H1 (cell line): ENCODE results near the gene NHLH2.

Experiments used
- CTCF ChIP-seq, 3 experiments: IDR thresholded peaks; 1 replicate in 2 of 3; 2 replicates in 1 of 3; pipeline versions ENCODE4 v1.5.1 to v1.6.1; 2011; ENCODE audit warnings: low read length in 3 of 3, mild to moderate bottlenecking in 3 of 3, inconsistent platforms in 2 of 3, low read depth in 1 of 3, moderate library complexity in 1 of 3; ENCODE audit not compliant: insufficient read depth in 1 of 3; ENCODE audit errors: control extremely low read depth in 1 of 3
- EP300 ChIP-seq, 2 experiments: IDR thresholded peaks; 1 replicate in 1 of 2; 2 replicates in 1 of 2; pipeline ENCODE4 v1.6.1; 2011 to 2012; ENCODE audit warnings: low read depth in 2 of 2, low read length in 2 of 2, mild to moderate bottlenecking in 2 of 2, borderline replicate concordance in 1 of 2, inconsistent platforms in 1 of 2, moderate library complexity in 1 of 2
- NRF1 ChIP-seq: IDR thresholded peaks from 2 replicates; pipeline ENCODE4 v1.6.1; 2011; ENCODE audit warnings: mild to moderate bottlenecking, low read depth, low read length, improper control_type of control experiment
- SIN3A ChIP-seq, 2 experiments: IDR thresholded peaks in 1 of 2; conservative IDR thresholded peaks in 1 of 2; 2 replicates each; pipeline ENCODE4 v1.6.1; 2011 to 2012; ENCODE audit warnings: low read length in 2 of 2, improper control_type of control experiment in 1 of 2, low read depth in 1 of 2, mild to moderate bottlenecking in 1 of 2
- SP2 ChIP-seq: IDR thresholded peaks from 2 replicates; pipeline ENCODE4 v1.6.1; 2012; ENCODE audit warnings: mild to moderate bottlenecking, low read length, inconsistent platforms

GRCh38 chr1:115826628-115827027, 14.3 kb downstream of the NHLH2 start:
- TF ChIP-seq CTCF (IDR thresholded peaks at IDR 0.05; ENCODE audit: control extremely low read depth in 1 of 3, insufficient read depth in 1 of 3, low read depth in 1 of 3, low read length in 3 of 3) (no peak), SIN3A (conservative IDR thresholded peaks at IDR 0.05 in 1 of 2, IDR thresholded peaks at IDR 0.05 in 1 of 2; ENCODE audit: low read depth in 1 of 2, low read length in 2 of 2) (no peak), SP2 (no peak), NRF1 (no peak), EP300 (IDR thresholded peaks at IDR 0.05; ENCODE audit: borderline replicate concordance in 1 of 2, low read depth in 2 of 2, low read length in 2 of 2) (no peak)
